RKO (cell line): ENCODE results near the gene UGP2.

Experiments used
- DNase-seq: peaks from one replicate; pipeline ENCODE4 v3.0.0-alpha.2; 2016; ENCODE audit warnings: low spot score

The UGP2 gene

GRCh38 chr2:63865159-63865799 is 23.6 kb downstream of the UGP2 start:
- no peak for DNase-seq

GRCh38 chr2:63866009-63866709 is 24.5 kb downstream of the UGP2 start:
- no peak for DNase-seq

- DNase-seq = no peak
Measured at GRCh38 chr2:63870679-63871078, 29.0 kb downstream of the UGP2 start.

- DNase-seq = no peak
Measured at GRCh38 chr2:63871864-63872263, 30.2 kb downstream of the UGP2 start.

GRCh38 chr2:63872571-63873328 is 31.1 kb downstream of the UGP2 start:
- DNase-seq = no peak

GRCh38 chr2:63874204-63875130 is 32.8 kb downstream of the UGP2 start:
- no peak for DNase-seq

- DNase-seq = no peak
Measured at GRCh38 chr2:63875131-63875527, 33.4 kb downstream of the UGP2 start.

- no peak for DNase-seq
Measured at GRCh38 chr2:63875559-63876245, 34.0 kb downstream of the UGP2 start.

- DNase-seq = no peak
Measured at GRCh38 chr2:63876311-63876710, 34.6 kb downstream of the UGP2 start.

GRCh38 chr2:63878486-63878885 is 36.8 kb downstream of the UGP2 start:
- DNase-seq = no peak

GRCh38 chr2:63879876-63880433 is 38.3 kb downstream of the UGP2 start:
- DNase-seq = no peak

- DNase-seq = no peak
Measured at GRCh38 chr2:63880625-63881024, 38.9 kb downstream of the UGP2 start.

GRCh38 chr2:63881205-63881604 is 39.5 kb downstream of the UGP2 start:
- no peak for DNase-seq

- no peak for DNase-seq
Measured at GRCh38 chr2:63882395-63883105, 40.9 kb downstream of the UGP2 start.

- no peak for DNase-seq
Measured at GRCh38 chr2:63886445-63886844, 44.7 kb downstream of the UGP2 start.

GRCh38 chr2:63888053-63888452 is 46.4 kb downstream of the UGP2 start:
- DNase-seq = no peak

GRCh38 chr2:63888490-63889402 is 47.0 kb downstream of the UGP2 start:
- DNase-seq = peak; percentile 61

- no peak for DNase-seq
Measured at GRCh38 chr2:63890678-63891077, 49.0 kb downstream of the UGP2 start.

GRCh38 chr2:63891488-63892030 is 49.9 kb downstream of the UGP2 start:
- DNase-seq = no peak
